ENCODE measurements around the gene FLT4.
"Not testable (repeated sequence)": the region's sequence is repeated elsewhere in the genome, so short reads cannot be mapped to it uniquely, and the experiment has no call there.

Gene FLT4

GRCh38 chr5:180670586-180671359, 21.4 kb upstream of the FLT4 start:
- Histone ChIP-seq H3K4me1 (ENCODE audit: control insufficient read depth in 1 of 2, insufficient read depth in 2 of 2, low read length in 2 of 2) (no peaks in the 10 kb centered on the region), H3K9me3 (ENCODE audit: control insufficient read depth in 1 of 2, low read length in 2 of 2) (no peaks in the 10 kb centered on the region), H3K9ac (ENCODE audit: low read depth in 1 of 2, low read length in 2 of 2) (no peak overlapping the region), H3K4me3 (ENCODE audit: low read depth in 1 of 2, low read length in 2 of 2) (no peak overlapping the region), H3K27ac (ENCODE audit: low read depth, low read length) (no peak overlapping the region), H3K36me3 (ENCODE audit: control insufficient read depth in 1 of 2, insufficient read depth in 2 of 2, low read length in 2 of 2) (no peaks in the 10 kb centered on the region), H3K27me3 (ENCODE audit: control insufficient read depth in 1 of 2, insufficient read depth in 2 of 2, low read length in 2 of 2) (peaks cover 0 to 2% of the 10 kb centered on the region in 2 donors)

- H3K4me1 ChIP-seq (ENCODE audit: control insufficient read depth in 1 of 2, insufficient read depth in 2 of 2, low read length in 2 of 2) = no peaks in the 10 kb centered on the region
- no peaks in the 10 kb centered on the region for H3K36me3 ChIP-seq (ENCODE audit: control insufficient read depth in 1 of 2, insufficient read depth in 2 of 2, low read length in 2 of 2)
- no peak overlapping the region for H3K4me3 ChIP-seq (ENCODE audit: low read depth in 1 of 2, low read length in 2 of 2)
- H3K9ac ChIP-seq (ENCODE audit: low read depth in 1 of 2, low read length in 2 of 2) = no peak overlapping the region
- H3K27ac ChIP-seq (ENCODE audit: low read depth, low read length) = no peak overlapping the region
- no peaks in the 10 kb centered on the region for H3K9me3 ChIP-seq (ENCODE audit: control insufficient read depth in 1 of 2, low read length in 2 of 2)
- H3K27me3 ChIP-seq (ENCODE audit: control insufficient read depth in 1 of 2, insufficient read depth in 2 of 2, low read length in 2 of 2) = peaks cover 0 to 2% of the 10 kb centered on the region in 2 donors
These were observed 20.8 kb upstream of the FLT4 start for GRCh38 chr5:180670157-180670556.

GRCh38 chr5:180669661-180670060, 20.3 kb upstream of the FLT4 start:
- Histone ChIP-seq H3K4me1 (ENCODE audit: control insufficient read depth in 1 of 2, insufficient read depth in 2 of 2, low read length in 2 of 2) (no peaks in the 10 kb centered on the region), H3K9ac (ENCODE audit: low read depth in 1 of 2, low read length in 2 of 2) (no peak overlapping the region), H3K27ac (ENCODE audit: low read depth, low read length) (no peak overlapping the region), H3K36me3 (ENCODE audit: control insufficient read depth in 1 of 2, insufficient read depth in 2 of 2, low read length in 2 of 2) (no peaks in the 10 kb centered on the region), H3K27me3 (ENCODE audit: control insufficient read depth in 1 of 2, insufficient read depth in 2 of 2, low read length in 2 of 2) (peaks cover 0 to 2% of the 10 kb centered on the region in 2 donors), H3K9me3 (ENCODE audit: control insufficient read depth in 1 of 2, low read length in 2 of 2) (no peaks in the 10 kb centered on the region), H3K4me3 (ENCODE audit: low read depth in 1 of 2, low read length in 2 of 2) (no peak overlapping the region)

GRCh38 chr5:180668835-180669596, 19.6 kb upstream of the FLT4 start:
- H3K36me3 ChIP-seq (ENCODE audit: control insufficient read depth in 1 of 2, insufficient read depth in 2 of 2, low read length in 2 of 2) = no peaks in the 10 kb centered on the region
- H3K27ac ChIP-seq (ENCODE audit: low read depth, low read length) = no peak overlapping the region
- no peak overlapping the region for H3K9ac ChIP-seq (ENCODE audit: low read depth in 1 of 2, low read length in 2 of 2)
- peaks cover 0 to under 1% of the 10 kb centered on the region in 2 donors for H3K27me3 ChIP-seq (ENCODE audit: control insufficient read depth in 1 of 2, insufficient read depth in 2 of 2, low read length in 2 of 2)
- H3K4me3 ChIP-seq (ENCODE audit: low read depth in 1 of 2, low read length in 2 of 2) = no peak overlapping the region
- H3K4me1 ChIP-seq (ENCODE audit: control insufficient read depth in 1 of 2, insufficient read depth in 2 of 2, low read length in 2 of 2) = no peaks in the 10 kb centered on the region
- no peaks in the 10 kb centered on the region for H3K9me3 ChIP-seq (ENCODE audit: control insufficient read depth in 1 of 2, low read length in 2 of 2)

- H3K9ac ChIP-seq (ENCODE audit: low read depth in 1 of 2, low read length in 2 of 2) = no peak overlapping the region
- no peaks in the 10 kb centered on the region for H3K9me3 ChIP-seq (ENCODE audit: control insufficient read depth in 1 of 2, low read length in 2 of 2)
- H3K36me3 ChIP-seq (ENCODE audit: control insufficient read depth in 1 of 2, insufficient read depth in 2 of 2, low read length in 2 of 2) = no peaks in the 10 kb centered on the region
- H3K4me3 ChIP-seq (ENCODE audit: low read depth in 1 of 2, low read length in 2 of 2) = no peak overlapping the region
- no peak overlapping the region for H3K27ac ChIP-seq (ENCODE audit: low read depth, low read length)
- no peaks in the 10 kb centered on the region for H3K27me3 ChIP-seq (ENCODE audit: control insufficient read depth in 1 of 2, insufficient read depth in 2 of 2, low read length in 2 of 2)
- no peaks in the 10 kb centered on the region for H3K4me1 ChIP-seq (ENCODE audit: control insufficient read depth in 1 of 2, insufficient read depth in 2 of 2, low read length in 2 of 2)
These were observed 17.4 kb upstream of the FLT4 start for GRCh38 chr5:180666812-180667211.

GRCh38 chr5:180665682-180666404, 16.4 kb upstream of the FLT4 start:
- Histone ChIP-seq H3K27ac (ENCODE audit: low read depth, low read length) (no peak overlapping the region), H3K4me3 (ENCODE audit: low read depth in 1 of 2, low read length in 2 of 2) (no peak overlapping the region), H3K9ac (ENCODE audit: low read depth in 1 of 2, low read length in 2 of 2) (no peak overlapping the region), H3K27me3 (ENCODE audit: control insufficient read depth in 1 of 2, insufficient read depth in 2 of 2, low read length in 2 of 2) (no peaks in the 10 kb centered on the region), H3K4me1 (ENCODE audit: control insufficient read depth in 1 of 2, insufficient read depth in 2 of 2, low read length in 2 of 2) (no peaks in the 10 kb centered on the region), H3K9me3 (ENCODE audit: control insufficient read depth in 1 of 2, low read length in 2 of 2) (no peaks in the 10 kb centered on the region), H3K36me3 (ENCODE audit: control insufficient read depth in 1 of 2, insufficient read depth in 2 of 2, low read length in 2 of 2) (no peaks in the 10 kb centered on the region)

- Histone ChIP-seq H3K27ac (ENCODE audit: low read depth, low read length) (no peak overlapping the region), H3K27me3 (ENCODE audit: control insufficient read depth in 1 of 2, insufficient read depth in 2 of 2, low read length in 2 of 2) (peaks cover 0 to 7% of the 10 kb centered on the region in 2 donors), H3K36me3 (ENCODE audit: control insufficient read depth in 1 of 2, insufficient read depth in 2 of 2, low read length in 2 of 2) (no peaks in the 10 kb centered on the region), H3K4me3 (ENCODE audit: low read depth in 1 of 2, low read length in 2 of 2) (no peak overlapping the region), H3K4me1 (ENCODE audit: control insufficient read depth in 1 of 2, insufficient read depth in 2 of 2, low read length in 2 of 2) (no peaks in the 10 kb centered on the region), H3K9me3 (ENCODE audit: control insufficient read depth in 1 of 2, low read length in 2 of 2) (no peaks in the 10 kb centered on the region), H3K9ac (ENCODE audit: low read depth in 1 of 2, low read length in 2 of 2) (no peak overlapping the region)
These were observed 9.6 kb upstream of the FLT4 start for GRCh38 chr5:180658774-180659564.

GRCh38 chr5:180655243-180655642, 5.8 kb upstream of the FLT4 start:
- not testable (repeated sequence) for H3K4me1 ChIP-seq (ENCODE audit: control insufficient read depth in 1 of 2, insufficient read depth in 2 of 2, low read length in 2 of 2); H3K4me3 ChIP-seq (ENCODE audit: low read depth in 1 of 2, low read length in 2 of 2); H3K9me3 ChIP-seq (ENCODE audit: control insufficient read depth in 1 of 2, low read length in 2 of 2); H3K36me3 ChIP-seq (ENCODE audit: control insufficient read depth in 1 of 2, insufficient read depth in 2 of 2, low read length in 2 of 2); H3K27ac ChIP-seq (ENCODE audit: low read depth, low read length); H3K9ac ChIP-seq (ENCODE audit: low read depth in 1 of 2, low read length in 2 of 2)
- peaks cover 13 to 18% of the 10 kb centered on the region in 2 donors for H3K27me3 ChIP-seq (ENCODE audit: control insufficient read depth in 1 of 2, insufficient read depth in 2 of 2, low read length in 2 of 2)

- Histone ChIP-seq H3K4me3 (ENCODE audit: low read depth in 1 of 2, low read length in 2 of 2) (no peak overlapping the region), H3K9me3 (ENCODE audit: control insufficient read depth in 1 of 2, low read length in 2 of 2) (no peaks in the 10 kb centered on the region), H3K4me1 (ENCODE audit: control insufficient read depth in 1 of 2, insufficient read depth in 2 of 2, low read length in 2 of 2) (no peaks in the 10 kb centered on the region), H3K27ac (ENCODE audit: low read depth, low read length) (no peak overlapping the region), H3K36me3 (ENCODE audit: control insufficient read depth in 1 of 2, insufficient read depth in 2 of 2, low read length in 2 of 2) (no peaks in the 10 kb centered on the region), H3K27me3 (ENCODE audit: control insufficient read depth in 1 of 2, insufficient read depth in 2 of 2, low read length in 2 of 2) (peaks cover 21 to 29% of the 10 kb centered on the region in 2 donors), H3K9ac (ENCODE audit: low read depth in 1 of 2, low read length in 2 of 2) (no peak overlapping the region)
These were observed 3.4 kb upstream of the FLT4 start for GRCh38 chr5:180652771-180653170.
